HG03378 (cell line): ENCODE data around the gene SPOCK1.

Experiments used
- ATAC-seq: cut with Tn5 transposase; IDR thresholded peaks from one replicate; pipeline ENCODE4 v1.9.1; 2021; ENCODE audit warnings: mild to moderate bottlenecking, moderate library complexity; ENCODE audit not compliant: unreplicated experiment

Gene SPOCK1

DNA sequence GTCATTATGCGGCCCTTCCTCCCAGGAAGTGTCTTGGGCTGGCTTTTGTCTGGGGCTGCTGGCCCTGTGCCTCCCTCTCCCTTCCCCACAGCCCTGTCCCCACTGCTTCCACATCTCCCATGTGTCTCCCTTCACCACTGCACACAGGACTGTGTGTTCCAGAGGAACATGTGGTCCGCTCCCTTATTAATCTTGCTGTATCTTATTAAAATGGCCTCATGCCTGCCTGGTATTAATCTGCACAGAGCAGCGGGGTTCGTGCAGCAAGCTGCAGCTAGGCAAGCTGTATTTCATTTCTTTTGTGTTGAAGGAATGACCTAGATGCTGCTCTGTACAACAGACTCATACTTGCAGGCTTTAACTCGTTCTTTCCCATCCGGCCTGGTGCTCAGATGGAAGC is 130.5 kb downstream of the SPOCK1 start:
- ATAC-seq, result no peak

DNA sequence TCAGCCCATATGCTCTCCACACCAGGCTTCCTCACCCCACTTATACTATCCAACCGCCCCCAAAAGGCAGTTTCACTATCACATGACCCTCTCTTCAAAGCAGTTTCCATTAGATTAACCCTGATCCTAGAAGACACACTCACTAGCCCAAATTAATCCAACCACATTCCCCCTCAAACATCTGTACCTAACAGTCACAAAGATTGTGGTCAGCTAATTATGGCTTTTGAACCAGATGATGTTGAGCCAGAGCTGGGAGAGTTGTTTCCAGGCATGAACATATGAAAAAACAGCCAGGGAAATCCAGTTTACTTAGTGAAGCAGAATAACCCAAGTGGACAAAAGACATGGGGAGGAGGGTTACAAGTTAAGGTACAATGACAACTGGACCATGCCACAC is 131.2 kb downstream of the SPOCK1 start:
- ATAC-seq, result no peak

DNA sequence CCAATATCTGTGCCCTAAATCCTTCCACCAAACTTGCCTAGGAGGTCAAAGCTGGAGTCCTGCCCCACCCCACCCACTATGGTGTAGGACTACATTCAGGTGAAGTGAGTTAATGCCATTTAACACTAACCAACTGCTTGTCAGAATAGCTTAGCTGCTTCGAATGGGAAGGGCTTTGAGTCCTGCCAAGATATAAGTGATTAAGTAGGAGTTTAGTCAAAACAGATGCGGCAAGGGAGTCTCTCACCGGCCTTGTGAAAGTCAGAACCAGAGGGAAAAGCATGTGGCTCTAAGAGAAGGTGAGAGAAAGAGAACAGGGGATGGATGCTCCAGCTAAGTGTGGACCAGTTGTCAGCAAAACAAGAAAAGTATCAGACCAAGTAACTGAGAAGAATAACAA is 132.6 kb downstream of the SPOCK1 start:
- ATAC-seq, result no peak

DNA sequence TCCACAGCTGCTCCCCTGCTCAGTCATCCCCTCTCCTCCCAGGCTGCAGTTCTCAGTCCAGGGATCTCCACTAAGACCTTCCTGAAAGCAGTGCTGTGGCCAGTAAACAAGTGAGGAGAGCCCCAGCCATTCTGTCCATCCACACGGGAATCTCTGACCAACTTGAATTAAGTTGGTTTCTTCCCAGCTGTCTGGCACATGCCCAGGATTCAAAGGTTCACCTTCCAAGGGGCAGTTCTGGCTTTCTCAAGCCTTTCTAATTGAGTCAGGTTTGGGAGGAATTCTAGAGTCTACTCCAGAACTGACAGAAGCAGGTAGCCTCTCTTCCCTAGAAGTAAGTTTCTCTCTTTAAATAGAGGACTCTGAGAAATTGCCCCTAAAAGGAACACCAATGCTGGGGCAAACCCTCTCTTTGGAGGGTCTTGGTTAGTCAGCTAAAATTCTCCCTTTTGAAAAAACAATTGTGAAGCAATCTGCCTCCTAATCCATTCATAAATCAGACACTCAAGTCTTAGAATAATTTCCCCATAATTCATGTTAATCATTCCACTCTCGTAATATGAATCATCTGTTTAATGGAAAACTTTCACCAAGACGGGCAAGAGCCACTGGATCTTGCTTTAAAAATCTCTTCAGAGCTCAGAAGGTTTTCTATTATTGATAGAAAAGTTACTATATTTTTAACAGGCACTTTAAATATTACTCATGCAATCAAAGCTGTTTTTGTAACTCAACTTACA is 133.8 kb downstream of the SPOCK1 start:
- ATAC-seq, result no peak

DNA sequence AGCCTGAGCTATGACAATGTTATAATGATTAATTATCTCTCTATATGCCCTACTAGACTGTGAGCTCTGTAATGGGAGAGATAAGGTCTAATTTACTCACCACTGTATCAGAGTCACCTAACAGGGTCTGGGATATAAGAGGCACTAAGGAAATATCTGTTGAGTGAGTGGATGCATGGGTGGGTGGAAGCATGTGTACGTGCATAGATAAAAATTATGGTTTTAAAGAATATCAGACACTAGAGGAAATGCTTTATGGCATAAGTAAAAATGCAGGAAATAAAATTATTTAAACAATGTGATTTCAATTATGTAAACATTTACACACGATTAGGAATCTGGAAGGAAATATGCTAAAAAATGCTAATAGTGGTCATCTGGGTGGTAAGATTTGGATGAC is 137.8 kb downstream of the SPOCK1 start:
- ATAC-seq, result no peak

DNA sequence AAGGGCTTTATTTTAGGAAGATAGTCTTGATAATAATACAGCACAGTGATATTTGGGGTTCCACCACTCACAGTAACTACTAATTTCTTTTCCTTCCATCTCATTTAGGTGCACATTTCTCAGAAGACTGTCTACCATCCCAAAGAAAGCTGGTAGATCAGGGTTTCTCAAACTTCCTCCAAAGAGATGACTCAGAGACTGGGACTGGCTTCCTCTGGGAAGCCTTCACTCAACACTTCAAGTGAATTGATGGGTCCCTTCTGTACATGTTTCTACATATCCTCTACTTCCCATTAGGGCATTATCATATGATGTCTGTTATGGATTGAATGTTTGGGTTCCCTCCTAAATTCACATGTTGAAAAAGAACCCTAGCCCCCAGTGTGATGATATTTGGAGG is 138.5 kb downstream of the SPOCK1 start:
- ATAC-seq, result no peak

DNA sequence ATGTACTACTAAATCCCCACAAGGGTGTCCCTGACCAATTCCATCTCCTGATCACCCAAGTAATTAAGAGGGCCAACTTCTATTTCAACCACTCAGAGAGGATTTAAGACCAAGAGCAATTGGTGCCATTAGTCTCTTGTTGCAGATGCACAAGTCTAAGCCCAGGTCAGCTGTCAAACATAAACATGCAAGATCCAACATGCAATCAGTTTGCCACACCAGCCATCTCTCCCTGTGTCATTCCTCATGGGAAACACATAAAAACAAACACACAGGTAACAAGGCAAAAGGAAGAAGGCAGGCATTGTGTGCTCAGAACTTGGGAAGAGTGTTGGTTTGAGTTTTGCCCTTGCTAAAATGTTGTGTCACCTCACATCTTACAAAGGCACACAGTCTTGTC is 139.2 kb downstream of the SPOCK1 start:
- ATAC-seq, result no peak

DNA sequence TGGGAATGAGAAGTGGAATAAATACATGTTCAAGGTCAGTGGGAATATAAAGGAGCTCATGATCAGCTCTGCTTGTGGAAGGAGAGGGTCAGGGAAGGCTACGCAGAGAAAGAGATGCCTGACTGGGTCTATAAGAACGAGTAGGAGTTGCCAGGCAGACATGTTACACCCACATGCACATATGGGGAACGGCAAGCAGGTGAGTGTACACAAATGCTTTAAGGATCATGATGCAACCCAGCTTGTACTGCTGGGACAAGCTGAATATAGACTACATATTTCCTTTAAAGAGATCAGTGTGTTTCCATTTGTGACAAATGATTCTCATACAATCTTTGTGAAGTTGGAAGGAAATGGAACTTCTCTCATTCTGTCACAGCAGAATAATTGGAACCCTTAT is 141.7 kb downstream of the SPOCK1 start:
- no peak for ATAC-seq

DNA sequence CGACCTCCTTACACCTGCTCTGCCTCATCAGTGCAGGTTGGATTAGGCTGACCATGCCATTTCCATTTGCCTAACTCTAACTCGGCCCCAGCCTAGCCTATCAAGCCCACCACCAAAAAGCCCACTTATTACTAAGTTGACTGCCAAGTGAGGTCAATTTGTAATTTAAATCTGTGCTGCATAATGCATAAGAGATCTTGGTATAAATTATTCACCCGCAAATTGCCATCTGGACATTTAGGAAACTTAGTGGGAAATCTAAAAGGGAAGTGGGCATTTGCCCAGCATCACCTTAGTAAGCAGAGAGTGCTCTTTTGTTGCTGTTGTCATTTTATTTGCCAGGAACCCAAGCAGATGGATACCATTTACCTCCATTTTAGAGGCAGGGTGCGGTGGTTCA is 143.0 kb downstream of the SPOCK1 start:
- ATAC-seq, result no peak

DNA sequence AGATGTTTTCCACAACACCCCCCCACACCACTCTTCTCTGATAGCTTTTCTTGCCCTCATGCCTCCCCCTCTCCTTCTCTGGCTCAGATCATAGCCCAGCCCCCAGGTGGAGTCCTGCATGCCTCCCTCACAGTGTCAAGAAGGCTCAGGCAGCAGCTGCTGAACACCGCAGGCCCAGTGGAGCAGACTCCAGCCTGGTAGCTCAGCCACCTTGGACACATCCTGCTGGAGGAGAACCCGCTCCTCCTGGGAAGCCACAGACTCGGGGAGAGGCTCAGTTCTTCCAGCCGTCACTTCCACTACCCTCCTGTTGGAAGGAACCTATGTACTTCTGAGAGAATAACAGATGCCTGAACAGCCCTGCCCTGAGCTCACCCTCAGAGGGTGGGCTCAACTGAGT is 143.4 kb downstream of the SPOCK1 start:
- no peak for ATAC-seq

DNA sequence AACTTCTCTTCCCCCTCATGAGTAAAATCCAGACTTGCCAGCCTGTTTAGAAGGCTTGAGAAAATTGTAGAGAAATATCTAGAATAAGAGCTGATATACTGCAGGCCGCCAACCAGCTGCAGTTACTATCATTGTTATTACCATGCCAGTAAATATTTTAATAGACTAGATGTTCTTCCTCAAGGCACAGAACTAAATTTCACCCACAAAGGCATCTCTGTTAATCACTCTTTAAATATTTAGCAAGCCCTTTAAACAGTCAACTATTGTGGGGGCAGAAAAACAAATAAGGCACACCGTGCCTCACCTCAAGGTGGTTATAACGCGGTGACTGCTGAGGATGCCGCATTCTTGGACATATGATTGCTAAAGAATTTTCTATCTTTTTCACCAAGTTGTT is 147.0 kb downstream of the SPOCK1 start:
- ATAC-seq, result no peak

DNA sequence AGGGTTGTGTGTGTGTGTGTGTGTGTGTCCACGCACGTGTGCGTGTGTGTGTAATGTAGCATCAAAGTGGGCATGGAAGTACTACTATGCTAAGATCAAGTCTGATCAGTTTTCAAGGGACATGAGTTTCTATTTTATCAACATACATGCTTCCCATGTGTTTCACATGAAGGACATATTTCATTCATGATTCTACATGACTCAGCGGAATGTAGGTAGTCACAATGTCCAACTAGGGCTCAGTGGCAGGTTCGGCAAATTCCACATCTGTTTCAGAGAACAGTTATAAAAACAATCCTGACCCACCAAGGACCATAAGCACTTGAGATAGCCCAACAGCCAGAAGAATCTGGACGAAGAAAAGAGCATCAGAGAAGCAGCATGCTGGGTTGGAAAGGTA is 148.3 kb downstream of the SPOCK1 start:
- no peak for ATAC-seq

DNA sequence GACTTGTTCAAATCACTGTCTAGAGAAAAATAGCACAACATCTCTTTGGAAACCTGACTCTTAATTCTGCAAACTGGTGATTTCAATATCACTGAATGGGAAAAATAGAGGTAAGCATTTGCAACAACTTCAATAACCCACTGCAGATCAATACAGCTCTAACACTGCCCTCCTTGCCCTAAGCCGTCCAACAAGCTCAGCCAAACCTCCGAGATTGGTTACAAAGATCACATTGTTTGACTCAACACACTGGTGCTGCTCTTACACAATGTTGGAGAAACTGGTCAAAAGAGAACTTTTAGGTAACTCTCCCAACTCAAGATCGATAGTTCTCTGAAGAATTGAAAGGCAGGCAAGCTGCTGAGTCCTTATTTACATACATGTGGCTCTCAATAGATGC is 150.4 kb downstream of the SPOCK1 start:
- no peak for ATAC-seq

DNA sequence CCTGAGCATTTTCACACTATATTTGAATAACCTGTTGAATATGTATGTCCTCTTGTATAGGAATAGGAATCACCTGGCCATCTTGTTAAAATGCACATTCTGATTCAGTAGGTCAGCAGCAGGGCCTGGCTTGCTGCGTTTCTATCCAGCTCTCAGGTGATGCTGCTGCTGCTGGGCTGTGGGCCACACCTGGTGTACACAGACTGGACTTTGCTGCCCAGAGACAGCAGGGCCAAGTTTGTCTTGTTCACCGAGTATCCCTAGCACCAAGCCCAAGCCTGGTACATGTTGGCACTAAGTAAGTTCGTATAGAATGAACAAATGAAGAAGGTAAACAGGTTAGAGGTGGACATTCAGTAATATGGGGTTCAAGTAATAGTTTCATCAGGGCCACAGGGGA is 151.3 kb downstream of the SPOCK1 start:
- no peak for ATAC-seq

DNA sequence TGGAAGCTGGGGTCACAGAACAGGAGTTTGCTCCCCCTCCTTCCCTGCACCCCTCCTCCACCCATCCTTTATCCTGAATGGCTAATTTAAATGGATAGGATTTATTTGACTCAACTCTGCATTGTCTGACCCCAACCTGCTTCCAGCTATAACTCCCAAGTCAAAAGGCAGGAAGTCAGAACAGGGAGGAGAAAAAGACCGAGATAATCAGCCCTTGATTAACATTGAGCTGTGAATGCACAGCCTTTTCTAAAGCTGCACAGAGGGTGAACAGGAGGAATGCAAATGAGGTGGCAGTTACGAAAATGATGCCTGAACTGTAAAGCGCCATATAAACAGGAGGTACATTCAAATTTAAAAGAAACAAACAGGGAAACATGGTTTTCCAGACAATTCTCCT is 152.8 kb downstream of the SPOCK1 start:
- no peak for ATAC-seq

DNA sequence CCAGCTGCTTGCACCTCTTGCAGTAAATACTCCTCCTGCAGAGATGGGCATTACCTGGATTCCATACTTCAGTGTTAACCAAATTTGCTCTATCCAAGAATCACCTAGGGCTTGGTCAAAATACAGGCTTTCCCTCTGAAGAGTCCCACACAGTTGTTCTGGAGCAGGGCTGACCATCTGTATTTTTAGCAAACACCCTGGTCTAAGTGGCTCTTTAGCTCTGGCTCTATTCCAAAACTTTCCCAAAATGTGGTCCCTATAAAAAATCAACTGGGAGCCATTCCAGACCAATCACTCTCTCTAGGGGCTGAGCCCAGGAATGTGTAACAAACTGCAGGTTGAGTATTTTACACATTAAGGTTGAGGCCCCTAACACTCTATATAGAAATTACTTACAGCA is 153.7 kb downstream of the SPOCK1 start:
- ATAC-seq, result no peak

DNA sequence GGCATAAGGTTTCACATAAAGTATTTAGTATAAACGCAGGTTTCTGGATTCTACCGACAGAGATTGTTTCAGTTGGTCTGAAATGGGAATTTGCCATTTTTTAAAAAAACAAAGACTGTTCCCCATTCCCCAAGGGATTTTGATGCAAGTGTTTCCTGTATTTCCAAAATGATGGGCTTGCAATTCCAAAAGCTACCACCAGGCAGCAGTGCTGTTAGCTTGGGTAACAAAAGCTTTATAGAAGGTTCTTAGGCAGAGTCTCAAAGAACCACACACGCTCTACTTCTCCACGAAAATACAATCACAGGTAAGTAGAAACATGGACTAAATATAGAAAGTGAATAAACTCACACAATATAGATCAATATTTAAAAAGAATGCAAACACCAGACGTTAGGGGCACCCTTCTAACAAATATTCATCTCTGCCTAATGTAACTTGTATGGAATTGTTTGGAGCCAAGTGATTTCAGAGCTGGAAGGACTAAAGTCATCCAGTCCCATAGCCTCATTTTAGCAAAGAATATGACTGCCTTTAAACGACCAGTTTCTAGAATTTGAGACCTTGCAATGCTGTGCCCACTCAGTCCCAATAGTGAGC is 154.3 kb downstream of the SPOCK1 start:
- no peak for ATAC-seq

DNA sequence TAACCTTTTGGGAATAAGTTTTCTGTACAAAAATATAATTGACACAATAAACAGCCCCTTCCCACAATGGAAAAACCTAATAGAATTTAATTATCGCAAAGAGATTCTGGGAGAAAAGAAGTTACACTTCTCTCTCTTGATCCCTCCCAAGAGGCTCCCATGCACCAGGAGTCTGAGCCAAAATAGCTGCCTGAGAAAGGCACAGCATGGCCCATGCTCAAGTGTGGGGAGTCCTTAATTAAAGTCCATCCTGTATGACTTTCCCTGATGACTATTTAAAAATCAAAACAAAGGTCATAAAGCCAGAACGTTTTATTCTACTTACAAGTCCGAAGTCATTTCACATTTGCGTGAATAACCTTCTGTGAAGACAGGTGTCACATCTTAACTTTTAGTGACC is 155.1 kb downstream of the SPOCK1 start:
- no peak for ATAC-seq

DNA sequence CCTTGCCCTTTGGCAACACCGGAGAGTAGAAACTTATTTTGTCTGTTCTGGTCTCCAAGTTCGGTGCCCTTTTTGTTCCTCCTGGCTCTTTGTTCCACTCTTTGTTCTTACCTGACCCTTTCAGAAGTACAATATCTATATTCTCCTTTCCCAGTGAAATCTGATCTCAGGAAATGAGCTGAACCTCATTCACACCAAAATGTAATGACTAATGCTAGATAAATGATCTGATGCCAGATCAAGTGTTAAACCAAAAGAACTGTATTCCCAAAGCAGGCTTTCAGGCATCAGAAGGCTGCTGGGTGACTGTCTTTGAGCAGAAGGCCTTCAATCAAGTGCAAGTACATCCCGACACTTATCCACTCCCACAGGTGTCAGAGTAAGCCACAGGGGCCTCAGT is 156.4 kb downstream of the SPOCK1 start:
- ATAC-seq, result no peak

DNA sequence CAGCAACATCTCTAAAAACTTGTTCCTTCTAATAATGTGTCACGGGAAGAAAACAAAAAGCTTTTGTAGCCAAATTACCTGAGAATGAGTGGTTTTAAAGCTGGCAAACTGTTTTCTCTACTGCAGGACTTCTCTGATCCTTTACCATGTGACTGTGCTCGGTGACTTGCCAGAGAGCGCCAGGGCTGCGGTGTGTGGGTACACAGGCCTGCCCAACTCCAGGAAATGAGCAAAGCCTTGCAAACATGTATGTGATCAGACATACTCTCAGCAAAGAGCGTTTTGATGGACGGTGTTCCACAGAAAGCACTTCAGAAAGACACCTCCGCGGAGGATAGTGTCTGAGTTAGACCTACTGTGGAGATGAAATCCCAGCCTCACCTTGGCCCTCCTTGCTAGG is 157.3 kb downstream of the SPOCK1 start:
- ATAC-seq, result no peak

DNA sequence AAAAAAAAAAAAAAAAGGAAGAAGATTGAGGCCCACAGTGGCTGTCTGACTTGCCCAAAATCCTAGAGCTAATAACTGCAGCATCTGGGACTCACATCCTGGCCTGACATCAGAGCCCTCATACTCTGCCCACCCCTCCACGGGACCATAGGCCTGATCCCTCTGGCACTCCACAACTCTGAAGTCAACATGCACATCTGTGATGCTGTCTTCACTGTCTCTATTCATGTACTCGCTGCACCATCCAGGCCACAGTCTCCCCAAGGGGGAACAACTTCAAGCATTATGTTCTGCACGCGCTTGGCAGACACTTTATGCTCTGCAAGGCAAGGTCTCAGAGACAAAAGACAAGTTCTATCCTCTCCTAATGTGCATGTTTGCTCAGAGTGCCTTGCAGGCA is 158.2 kb downstream of the SPOCK1 start:
- no peak for ATAC-seq

DNA sequence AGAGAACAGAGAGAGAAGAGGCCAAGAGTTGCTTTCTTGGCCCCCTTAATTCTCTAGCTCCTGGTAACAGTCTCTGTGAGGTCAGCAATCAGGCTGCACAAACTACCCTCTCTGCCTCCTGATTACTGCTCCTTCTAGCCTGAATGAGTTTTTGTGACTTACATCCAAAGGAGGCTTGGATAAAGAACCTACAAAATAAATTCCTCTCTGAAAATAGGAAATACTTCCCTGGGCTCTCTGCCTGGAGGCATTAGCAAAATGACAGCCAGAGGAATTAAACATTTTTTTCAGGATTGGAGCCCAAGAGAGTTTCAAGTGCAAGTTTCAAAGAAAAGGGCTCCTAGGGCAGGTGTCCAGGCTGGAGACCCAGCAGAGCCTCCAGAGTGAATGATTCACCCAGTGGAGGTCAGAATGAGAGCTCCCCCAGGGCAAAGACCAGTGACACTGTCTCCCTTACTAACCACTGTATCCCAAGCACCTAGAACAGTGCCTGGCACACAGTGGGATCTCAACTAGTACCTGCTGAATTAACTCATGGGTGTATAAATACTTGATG is 162.5 kb downstream of the SPOCK1 start:
- ATAC-seq, result no peak

DNA sequence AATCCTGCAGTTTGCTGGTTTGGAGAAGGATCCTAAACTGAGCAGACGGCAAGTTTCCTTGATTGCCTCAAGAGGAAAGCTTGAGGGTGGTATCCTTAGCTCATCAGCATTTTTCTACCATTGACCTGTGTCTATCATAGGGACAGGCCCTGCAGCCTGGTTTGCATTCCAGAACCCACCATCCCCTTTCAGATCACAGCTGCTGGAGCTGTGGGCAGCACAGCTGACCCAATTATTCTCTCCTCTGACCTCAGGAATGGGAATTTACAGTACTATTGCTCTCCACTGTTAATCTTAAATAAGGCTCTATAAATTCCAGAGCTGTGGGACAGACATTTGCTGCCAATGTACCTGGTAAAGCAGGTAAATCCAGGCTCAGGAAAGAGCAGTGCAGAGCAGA is 163.0 kb downstream of the SPOCK1 start:
- ATAC-seq, result no peak
